Measurements from ENCODE around the gene TEDC2.

TEDC2 gene

GRCh38 chr16:2457946-2458345 is 2.0 kb upstream of the TEDC2 start:
- in situ Hi-C loops (cut with HindIII; ENCODE audit: low sequenced_read_pairs): no loop called here
- TF ChIP-seq, protein P1, sequence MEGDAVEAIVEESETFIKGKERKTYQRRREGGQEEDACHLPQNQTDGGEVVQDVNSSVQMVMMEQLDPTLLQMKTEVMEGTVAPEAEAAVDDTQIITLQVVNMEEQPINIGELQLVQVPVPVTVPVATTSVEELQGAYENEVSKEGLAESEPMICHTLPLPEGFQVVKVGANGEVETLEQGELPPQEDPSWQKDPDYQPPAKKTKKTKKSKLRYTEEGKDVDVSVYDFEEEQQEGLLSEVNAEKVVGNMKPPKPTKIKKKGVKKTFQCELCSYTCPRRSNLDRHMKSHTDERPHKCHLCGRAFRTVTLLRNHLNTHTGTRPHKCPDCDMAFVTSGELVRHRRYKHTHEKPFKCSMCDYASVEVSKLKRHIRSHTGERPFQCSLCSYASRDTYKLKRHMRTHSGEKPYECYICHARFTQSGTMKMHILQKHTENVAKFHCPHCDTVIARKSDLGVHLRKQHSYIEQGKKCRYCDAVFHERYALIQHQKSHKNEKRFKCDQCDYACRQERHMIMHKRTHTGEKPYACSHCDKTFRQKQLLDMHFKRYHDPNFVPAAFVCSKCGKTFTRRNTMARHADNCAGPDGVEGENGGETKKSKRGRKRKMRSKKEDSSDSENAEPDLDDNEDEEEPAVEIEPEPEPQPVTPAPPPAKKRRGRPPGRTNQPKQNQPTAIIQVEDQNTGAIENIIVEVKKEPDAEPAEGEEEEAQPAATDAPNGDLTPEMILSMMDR (IDR thresholded peaks at IDR 0.05; ENCODE audit: low read depth, low read length): no peak
- no peak overlapping the region for H3K4me3 ChIP-seq (ENCODE audit: low read depth, low read length)
- DNase-seq (ENCODE audit: low read depth, low spot score): no peak

GRCh38 chr16:2458887-2459646 is 842 bp upstream of the TEDC2 start:
- no peak for DNase-seq (ENCODE audit: low read depth, low spot score)
- in situ Hi-C loops (cut with HindIII; ENCODE audit: low sequenced_read_pairs): no loop called here
- H3K4me3 ChIP-seq (ENCODE audit: low read depth, low read length): peak overlapping the region; percentile 60
- TF ChIP-seq, protein P1 (IDR thresholded peaks at IDR 0.05; ENCODE audit: low read depth, low read length): no peak

DNA sequence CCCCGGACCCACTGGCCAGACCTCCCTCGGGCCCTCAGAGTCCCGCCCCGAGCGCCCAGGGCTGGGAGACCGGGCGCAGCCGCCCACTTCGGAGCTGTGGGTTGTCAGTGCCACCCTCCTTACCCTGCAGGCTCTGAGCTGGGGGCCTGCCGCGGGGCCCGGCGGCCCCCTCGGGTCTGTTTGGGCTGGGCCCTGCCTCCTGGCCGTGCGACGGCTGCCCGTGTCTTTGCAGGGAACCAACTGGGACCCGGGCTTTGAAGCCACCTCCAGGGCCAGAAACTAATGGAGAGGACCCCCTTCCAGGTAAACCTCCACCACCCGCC is 443 bp downstream of the TEDC2 start:
- H3K4me3 ChIP-seq (ENCODE audit: low read depth, low read length): peak overlapping the region; percentile 60
- TF ChIP-seq, protein P1 (IDR thresholded peaks at IDR 0.05; ENCODE audit: low read depth, low read length): no peak
- DNase-seq (ENCODE audit: low read depth, low spot score): no peak
- in situ Hi-C loops (cut with HindIII; ENCODE audit: low sequenced_read_pairs): no loop called here

DNA sequence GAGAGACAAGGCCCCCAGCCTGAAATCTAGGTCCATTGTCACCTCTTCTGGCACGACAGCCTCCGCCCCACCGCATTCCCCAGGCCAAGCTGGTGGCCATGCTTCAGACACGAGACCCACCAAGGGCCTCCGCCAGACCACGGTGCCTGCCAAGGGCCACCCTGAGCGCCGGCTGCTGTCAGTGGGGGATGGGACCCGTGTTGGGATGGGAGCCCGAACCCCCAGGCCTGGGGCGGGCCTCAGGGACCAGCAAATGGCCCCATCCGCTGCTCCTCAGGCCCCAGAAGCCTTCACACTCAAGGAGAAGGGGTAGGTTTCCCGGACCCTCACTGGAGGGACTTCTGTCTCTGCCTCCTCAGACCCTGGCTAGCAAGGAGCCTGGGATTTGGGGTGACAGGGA is 1.0 kb downstream of the TEDC2 start:
- TF ChIP-seq, protein P1 (IDR thresholded peaks at IDR 0.05; ENCODE audit: low read depth, low read length): no peak
- in situ Hi-C loops (cut with HindIII; ENCODE audit: low sequenced_read_pairs): no loop called here
- no peak overlapping the region for H3K4me3 ChIP-seq (ENCODE audit: low read depth, low read length)
- no peak for DNase-seq (ENCODE audit: low read depth, low spot score)

DNA sequence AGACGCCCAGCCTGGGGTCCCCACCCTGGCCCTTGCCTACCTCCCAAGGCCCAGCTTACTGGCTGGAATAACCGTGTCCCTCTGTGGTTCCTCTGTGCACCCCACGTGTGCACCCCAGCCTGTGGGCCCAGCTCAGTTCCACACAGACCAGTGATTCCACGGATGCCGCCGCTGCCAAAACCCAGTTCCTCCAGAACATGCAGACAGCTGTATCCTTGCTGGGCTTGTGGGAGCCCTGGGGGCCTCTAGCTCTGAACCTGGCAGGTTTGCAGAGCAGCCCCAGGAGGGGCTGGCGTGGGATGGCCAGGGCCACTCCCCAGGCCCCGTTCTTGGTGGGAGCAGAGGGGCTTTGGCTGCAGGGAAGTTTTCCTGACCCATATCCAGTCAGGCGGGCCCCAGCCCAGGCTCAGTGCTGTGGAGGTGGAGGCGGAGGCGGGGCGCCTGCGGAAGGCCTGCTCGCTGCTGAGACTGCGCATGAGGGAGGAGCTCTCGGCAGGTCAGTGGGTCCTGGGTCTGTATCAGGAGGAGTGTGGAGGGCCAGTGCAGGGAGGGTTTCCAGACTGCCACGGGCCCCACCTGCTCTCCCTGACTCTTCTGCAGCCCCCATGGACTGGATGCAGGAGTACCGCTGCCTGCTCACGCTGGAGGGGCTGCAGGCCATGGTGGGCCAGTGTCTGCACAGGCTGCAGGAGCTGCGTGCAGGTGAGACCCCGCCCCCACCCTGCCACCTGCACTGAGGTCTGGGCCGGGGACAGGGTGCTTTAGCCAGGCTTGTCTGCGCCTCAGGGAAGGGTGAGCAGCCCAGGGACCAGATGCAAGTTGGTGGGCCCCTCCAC is 2.3 kb downstream of the TEDC2 start:
- no peak overlapping the region for H3K4me3 ChIP-seq (ENCODE audit: low read depth, low read length)
- in situ Hi-C loops (cut with HindIII; ENCODE audit: low sequenced_read_pairs): no loop called here
- TF ChIP-seq, protein P1 (IDR thresholded peaks at IDR 0.05; ENCODE audit: low read depth, low read length): no peak
- no peak for DNase-seq (ENCODE audit: low read depth, low spot score)

- no peak for DNase-seq (ENCODE audit: low read depth, low spot score)
- TF ChIP-seq, protein P1 (IDR thresholded peaks at IDR 0.05; ENCODE audit: low read depth, low read length): no peak
- no peak overlapping the region for H3K4me3 ChIP-seq (ENCODE audit: low read depth, low read length)
- in situ Hi-C loops (cut with HindIII; ENCODE audit: low sequenced_read_pairs): no loop called here
Measured at GRCh38 chr16:2464333-2464732, 4.4 kb downstream of the TEDC2 start.
